ENCODE results near the gene RNF44.

The RNF44 gene

GRCh38 chr5:176575488-176576422 is 38.6 kb upstream of the RNF44 start:
- TF ChIP-seq CTCF (IDR thresholded peaks at IDR 0.05): no peak
- DNase-seq (ENCODE audit: low spot score): no peak
- Histone ChIP-seq H3K4me3 (no peak overlapping the region), H3K27ac (no peak overlapping the region)

- no peak overlapping the region for H3K4me3 ChIP-seq
- TF ChIP-seq CTCF (IDR thresholded peaks at IDR 0.05): no peak
- no peak overlapping the region for H3K27ac ChIP-seq
- no peak for DNase-seq (ENCODE audit: low spot score)
Measured at GRCh38 chr5:176575066-176575465, 37.9 kb upstream of the RNF44 start.

- TF ChIP-seq CTCF (IDR thresholded peaks at IDR 0.05): no peak
- Histone ChIP-seq H3K4me3 (no peak overlapping the region), H3K27ac (no peak overlapping the region)
- DNase-seq (ENCODE audit: low spot score): no peak
Measured at GRCh38 chr5:176574297-176574591, 37.0 kb upstream of the RNF44 start.

- no peak for DNase-seq (ENCODE audit: low spot score)
- Histone ChIP-seq H3K27ac (no peak overlapping the region), H3K4me3 (no peak overlapping the region)
- TF ChIP-seq CTCF (IDR thresholded peaks at IDR 0.05): peak; percentile 72
Measured at GRCh38 chr5:176573564-176574296, 36.5 kb upstream of the RNF44 start.

GRCh38 chr5:176570044-176570443 is 32.8 kb upstream of the RNF44 start:
- TF ChIP-seq CTCF (IDR thresholded peaks at IDR 0.05): no peak
- no peak for DNase-seq (ENCODE audit: low spot score)

GRCh38 chr5:176568657-176569056 is 31.5 kb upstream of the RNF44 start:
- no peak for TF ChIP-seq CTCF (IDR thresholded peaks at IDR 0.05)
- H3K4me3 ChIP-seq: no peak overlapping the region
- no peak for DNase-seq (ENCODE audit: low spot score)
- no peak overlapping the region for H3K27ac ChIP-seq

More at GRCh38 chr5:176570044-176570443, 32.8 kb upstream of the RNF44 start:
- Histone ChIP-seq H3K27ac (no peak overlapping the region), H3K4me3 (no peak overlapping the region)

All from coronary artery (tissue), 2 donors.